Right lobe of liver (tissue), 4 donors: Measurements from ENCODE around the gene USP40.

Source experiments
- CTCF ChIP-seq, 4 donors: fragments of 200-600 bp in 3 of 4; fragments of 450-650 bp in 1 of 4; IDR thresholded peaks; one replicate each; pipeline versions ENCODE4 v1.5.1 to v1.8.0; 2016 to 2022; ENCODE audit warnings: antibody characterized with exemption in 4 of 4, mild to moderate bottlenecking in 2 of 4
- POLR2A ChIP-seq: fragments of 450-650 bp; IDR thresholded peaks from one replicate; pipeline ENCODE4 v1.6.1; 2017; ENCODE audit warnings: antibody characterized with exemption, mild to moderate bottlenecking
- donor health status: DM: no; HTN: no; CAD: no.
- donor health status: DM: no; HTN: no; CAD: no.
- donor health status: DM: no; HTN: yes; CAD: no.

- no peak for TF ChIP-seq CTCF (IDR thresholded peaks at IDR 0.05)
- no peak for TF ChIP-seq POLR2A
Measured at GRCh38 chr2:233455491-233455890, 111.1 kb downstream of the USP40 start.
